DMS 273 treated with DMSO at 0.1 percent for 48 hours (cell line): ENCODE measurements around the gene IQCN.

ENCODE experiments used
- DNase-seq: peaks from one replicate; lab custom pipeline; 2025; lab: John Stamatoyannopoulos, UW

Gene IQCN, protein sequence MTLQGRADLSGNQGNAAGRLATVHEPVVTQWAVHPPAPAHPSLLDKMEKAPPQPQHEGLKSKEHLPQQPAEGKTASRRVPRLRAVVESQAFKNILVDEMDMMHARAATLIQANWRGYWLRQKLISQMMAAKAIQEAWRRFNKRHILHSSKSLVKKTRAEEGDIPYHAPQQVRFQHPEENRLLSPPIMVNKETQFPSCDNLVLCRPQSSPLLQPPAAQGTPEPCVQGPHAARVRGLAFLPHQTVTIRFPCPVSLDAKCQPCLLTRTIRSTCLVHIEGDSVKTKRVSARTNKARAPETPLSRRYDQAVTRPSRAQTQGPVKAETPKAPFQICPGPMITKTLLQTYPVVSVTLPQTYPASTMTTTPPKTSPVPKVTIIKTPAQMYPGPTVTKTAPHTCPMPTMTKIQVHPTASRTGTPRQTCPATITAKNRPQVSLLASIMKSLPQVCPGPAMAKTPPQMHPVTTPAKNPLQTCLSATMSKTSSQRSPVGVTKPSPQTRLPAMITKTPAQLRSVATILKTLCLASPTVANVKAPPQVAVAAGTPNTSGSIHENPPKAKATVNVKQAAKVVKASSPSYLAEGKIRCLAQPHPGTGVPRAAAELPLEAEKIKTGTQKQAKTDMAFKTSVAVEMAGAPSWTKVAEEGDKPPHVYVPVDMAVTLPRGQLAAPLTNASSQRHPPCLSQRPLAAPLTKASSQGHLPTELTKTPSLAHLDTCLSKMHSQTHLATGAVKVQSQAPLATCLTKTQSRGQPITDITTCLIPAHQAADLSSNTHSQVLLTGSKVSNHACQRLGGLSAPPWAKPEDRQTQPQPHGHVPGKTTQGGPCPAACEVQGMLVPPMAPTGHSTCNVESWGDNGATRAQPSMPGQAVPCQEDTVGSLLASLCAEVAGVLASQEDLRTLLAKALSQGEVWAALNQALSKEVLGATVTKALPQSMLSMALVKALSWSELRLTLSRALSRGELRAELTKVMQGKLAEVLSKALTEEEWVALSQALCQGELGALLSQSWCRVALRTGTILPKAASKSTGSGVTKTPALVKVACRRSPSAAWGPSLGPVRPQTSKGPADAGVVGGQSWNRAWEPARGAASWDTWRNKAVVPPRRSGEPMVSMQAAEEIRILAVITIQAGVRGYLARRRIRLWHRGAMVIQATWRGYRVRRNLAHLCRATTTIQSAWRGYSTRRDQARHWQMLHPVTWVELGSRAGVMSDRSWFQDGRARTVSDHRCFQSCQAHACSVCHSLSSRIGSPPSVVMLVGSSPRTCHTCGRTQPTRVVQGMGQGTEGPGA (N-terminal part only)

DNA sequence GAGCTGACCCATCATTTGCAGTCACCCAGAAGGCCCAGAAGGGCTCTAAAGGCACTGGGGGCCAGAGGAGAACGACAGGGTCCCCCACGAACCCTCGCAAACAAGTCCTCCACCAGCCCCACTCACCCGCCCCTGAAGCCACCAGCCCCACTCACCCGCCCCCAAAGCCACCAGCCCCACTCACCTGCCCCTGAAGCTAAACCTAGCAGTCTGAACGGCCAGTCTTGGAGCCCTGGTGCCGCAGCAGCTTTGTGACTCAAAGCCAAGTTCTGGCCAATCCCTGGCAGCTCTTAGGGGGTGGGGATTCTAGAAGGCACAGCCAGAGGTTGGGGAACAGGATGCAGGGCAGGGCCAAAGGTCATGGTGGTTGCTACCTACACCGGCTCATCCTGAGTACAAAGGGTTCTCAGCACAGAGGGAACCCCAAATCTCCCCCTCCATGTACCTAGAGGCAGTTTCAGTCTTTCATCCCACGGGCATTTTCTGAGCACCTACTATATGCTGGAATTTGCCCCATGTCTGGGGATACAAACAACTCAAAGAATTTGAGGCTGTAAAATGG, at the start of gene IQCN:
Gene IQCN, minus strand, starts transcription at position 234 of the 562 bp plus-strand sequence. CDS start 4,974 bp downstream, outside the sequence.
- DNase-seq = no peak

DNA sequence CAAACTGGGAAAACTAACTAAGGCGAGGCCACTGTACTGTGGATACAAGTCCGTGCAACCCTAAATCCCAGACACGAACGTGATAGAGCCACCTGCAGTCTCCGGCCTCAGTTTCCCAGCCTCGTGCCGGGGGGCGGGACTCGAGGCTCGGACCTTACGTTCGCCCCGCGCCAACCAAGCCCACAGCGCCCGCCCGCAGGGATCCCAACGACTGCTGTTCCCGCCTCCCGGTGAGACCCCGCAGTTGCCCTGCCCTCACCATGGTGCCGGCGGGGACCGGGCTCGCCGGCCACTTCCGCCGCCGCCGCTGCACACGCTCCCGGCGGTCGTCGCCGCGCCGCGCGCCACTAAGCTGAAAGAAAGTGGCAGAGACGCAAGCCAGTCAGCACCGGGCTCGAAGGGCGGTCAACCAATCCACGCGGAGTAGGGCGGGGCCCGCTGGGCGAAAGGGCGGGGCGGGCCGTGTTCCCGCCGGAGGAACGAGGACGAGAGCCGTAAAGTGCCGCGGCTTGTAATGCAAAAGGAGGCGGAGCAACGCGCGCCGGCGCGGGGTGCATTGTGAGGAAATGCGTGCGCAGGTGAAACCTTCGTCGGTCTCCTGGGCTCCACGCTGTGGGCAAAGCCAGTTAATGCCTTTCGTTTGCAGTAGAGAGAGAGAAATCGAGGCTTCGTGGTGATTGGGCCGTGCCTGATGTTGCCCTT, 48.7 kb upstream of the IQCN start, which contains the start of gene LSM4:
Gene LSM4, minus strand, starts transcription at position 318 of the 702 bp plus-strand sequence. Its CDS starts 56 bp downstream, at position 262.
- peak; percentile 95 for DNase-seq

DNA sequence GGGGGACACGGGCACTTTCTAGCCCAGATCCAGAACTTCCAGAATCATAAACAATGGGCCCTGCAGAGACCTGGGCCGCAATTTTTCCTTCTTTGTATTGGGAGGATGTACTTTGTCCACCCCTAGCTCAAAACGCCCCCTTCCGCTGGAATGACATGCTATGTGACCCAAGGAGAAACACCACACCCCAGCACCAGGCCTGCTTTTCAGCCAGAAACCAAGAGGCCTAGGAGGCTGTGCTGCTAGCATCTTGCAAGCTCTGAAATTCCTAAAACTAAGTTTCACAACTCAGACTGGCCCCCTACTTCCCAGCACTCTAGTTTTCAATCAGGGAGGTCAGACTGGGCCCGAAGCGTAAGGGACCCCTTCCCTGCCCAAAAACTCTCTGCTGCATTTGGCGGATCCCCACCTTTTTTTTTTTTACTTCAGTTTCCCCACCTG, 48.1 kb upstream of the IQCN start:
- peak; percentile 13 for DNase-seq

DNA sequence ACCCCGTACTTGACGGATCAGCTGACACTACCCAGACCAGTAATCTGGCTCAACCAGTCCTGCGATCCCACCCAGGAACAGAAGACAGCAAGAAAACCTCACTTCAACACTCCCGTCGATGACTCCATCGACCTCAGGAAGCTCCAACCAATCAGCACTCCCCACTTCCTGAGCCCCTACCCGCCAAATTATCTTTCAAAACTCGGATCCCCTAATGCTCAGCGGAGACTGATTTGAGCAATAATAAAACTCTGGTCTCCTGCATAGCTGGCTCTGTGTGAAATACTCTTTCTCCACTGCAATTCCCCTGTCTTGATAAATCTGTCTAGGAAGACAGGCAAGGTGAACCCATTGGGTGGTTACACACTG, 47.5 kb upstream of the IQCN start:
- no peak for DNase-seq

DNA sequence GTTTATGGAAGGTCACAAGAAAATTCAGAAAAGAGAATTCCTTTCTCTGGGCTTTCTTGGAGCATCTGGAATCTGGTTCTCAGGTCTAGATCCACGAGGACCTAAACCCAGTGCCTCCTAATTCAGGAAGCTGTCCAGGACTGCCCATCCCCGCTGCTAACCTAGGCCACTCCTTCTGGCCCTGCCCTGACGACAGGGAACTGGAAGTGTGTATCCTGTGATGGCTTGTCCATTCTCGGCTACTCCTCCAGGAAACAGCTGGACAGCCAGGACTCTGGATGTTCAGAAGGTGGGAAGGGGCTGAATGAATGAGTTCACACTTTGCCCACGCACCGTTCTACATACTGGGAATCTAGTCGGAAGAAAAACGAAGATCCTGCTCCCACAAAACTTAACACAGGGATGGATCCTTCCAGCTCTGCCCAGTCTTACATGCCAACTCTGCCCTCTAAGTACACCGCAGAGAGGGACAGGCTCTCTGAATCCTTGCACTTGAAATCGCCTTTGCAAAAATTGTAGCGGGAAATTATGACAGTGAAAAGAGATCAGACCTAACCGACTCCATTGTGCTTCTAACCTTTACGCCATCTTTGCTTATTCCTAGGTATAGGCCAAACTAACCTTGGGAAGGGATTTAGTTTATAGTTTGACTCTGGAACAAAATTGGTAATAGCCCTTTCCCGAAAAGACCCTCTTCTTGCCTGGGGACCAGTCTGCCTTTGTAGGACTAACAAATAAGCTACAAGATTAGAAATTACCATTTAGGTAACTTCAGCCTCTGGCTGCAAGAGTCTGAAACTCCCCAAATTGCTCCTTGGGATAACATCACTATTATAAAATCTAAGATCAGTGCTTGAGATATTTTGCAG, 46.8 kb upstream of the IQCN start:
- no peak for DNase-seq

DNA sequence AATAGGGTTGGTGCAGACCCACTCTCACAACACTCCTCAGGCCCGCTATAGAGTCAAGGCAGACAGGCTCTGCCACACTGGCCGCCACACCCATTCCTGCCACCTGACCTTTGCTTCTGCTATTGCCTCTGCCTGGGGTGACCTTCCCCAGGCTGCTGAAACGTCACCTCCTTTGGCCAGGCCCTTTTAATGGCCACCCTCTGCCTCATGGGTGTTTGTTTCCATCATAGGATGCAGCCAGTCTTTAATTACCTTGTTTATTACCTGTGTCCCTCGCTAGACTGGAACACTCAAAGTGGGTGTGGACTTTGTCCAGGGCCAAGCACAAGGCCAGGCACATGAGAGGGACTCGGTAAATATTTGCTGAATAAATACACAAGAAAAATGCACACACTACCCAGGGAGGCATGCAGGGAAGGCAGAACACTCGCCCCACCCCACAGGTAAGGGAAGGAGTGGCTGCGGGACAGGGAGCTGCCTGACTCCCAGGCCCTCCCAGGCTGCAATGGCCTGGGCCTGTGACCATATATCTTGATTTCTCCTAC, 45.4 kb upstream of the IQCN start:
- no peak for DNase-seq

DNA sequence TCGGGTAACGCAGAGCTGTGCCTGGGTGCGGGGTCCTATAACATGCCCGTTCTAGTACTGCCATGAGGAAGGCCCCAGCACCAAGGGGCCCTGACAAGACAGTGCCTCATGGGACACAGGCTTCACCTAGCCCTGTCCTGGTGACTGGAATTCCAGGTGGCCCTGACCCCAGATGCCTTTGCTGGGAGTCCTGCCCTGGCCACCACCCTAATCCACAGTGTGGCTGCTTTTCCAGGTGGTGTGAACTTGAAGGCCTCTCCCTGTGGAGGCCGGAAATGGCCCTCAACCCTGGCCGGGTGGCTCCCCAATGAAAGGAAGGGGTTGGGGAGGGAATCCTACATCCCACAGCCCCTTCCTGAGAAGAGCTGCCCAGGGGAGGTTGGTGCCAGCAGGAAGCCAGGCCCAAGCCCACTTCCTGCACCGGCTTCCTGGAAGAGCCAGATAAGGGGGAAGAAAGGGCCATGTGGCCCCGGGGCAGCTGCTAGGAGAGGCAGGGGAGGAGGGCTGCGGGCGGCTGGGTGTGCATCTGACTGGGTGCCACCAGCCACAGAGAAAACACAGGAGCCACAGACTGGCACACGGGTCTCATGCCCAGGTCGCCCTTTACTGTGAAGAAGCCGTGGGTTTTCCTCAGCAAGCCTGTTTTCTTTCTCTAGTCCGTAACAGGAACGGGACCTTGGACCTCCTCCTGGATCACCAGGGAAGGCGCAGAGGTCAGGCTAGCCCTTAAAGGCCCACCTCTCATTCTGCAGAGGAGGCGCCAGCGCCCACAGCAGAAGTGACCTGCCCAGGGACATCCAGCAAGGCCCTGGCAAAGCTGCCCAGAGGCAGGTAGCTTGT, 43.9 kb upstream of the IQCN start:
- no peak for DNase-seq

DNA sequence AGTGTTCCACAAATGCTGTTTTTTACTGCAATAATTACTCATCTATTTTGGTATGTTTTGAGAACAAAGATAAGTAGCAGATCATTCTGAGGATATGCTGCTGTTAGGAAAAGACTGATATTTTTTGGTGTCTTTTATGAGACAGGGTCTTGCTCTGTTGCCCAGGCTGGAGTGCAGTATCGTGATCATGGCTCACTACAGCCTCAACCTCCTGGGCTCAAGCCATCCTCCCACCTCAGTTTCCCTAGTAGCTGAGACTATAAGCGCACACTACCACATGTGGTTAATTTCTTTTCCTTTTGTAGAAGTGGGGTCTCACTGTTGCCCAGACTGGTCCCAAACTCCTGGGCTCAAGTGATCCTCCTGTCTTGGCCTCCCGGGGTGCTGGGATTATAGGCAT, 39.1 kb upstream of the IQCN start:
- no peak for DNase-seq

DNA sequence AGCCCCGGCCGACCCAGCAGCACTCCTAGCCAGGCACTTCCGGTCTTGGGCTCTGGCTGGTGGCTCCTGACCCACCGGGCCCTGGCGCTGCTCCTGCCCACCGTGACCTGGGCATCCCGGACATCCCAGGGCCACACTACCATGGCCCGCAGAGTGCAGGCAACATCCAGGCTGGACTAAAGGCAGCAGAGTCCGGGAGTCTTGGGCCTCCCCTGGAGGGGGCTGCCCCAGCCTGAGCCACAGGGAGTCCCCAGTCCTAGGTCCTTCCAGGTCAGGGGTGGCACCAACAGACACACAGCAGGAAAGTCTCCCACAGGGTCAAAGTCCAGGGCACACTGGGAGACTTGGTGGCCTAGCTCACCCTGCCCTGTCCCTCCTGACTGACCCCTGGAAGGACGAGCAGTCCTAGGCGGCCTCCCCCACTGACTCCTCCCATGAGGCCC, 37.9 kb upstream of the IQCN start:
- DNase-seq = no peak

DNA sequence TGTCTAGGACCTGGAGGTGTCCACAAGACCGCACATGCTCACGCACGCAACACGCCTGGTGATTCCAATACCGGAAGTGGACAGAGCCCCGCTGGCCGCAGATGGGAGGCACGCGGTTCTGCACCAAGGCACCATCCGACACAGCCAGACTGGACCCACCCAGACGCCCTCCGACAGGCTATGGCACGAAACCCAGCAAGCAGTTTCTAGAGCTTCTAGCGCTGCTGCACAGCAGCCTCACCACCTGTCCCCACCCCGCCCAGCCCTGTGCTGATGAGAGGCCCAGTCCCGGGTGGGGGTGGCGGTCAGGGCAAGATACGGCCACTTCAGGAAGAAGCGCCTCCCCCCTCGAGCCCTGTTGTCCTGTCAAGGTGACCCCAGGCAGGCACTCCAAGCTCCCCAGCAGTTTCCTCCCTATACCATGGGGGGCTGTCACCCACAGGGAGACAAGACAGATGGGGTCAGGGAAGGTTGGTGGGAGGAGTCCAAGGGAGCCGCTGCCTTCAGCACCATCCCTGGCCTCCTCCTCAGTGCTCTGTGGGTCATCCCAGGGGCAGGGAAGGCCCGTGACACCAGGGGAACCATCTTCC, 37.3 kb upstream of the IQCN start:
- no peak for DNase-seq

DNA sequence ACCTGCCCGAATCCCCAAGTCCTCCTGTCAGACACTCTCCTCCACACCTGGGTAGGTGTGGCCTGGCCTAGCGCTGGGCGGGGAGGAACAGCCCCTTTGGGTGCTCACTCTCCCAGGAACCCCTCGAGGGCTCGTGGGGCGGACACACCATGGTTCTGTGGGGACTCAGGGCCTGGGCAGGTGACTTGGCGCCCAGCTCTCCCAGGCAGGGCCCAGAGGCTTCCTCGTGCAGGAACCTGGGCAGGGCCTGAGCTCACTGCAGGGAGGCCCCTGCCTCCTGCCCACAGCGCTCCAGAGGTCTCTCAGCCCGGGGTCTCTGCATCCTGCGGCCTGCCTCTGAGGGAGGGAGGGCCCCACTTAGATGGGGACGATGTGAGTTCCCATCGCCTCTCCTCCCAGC, 36.7 kb upstream of the IQCN start:
- no peak for DNase-seq

DNA sequence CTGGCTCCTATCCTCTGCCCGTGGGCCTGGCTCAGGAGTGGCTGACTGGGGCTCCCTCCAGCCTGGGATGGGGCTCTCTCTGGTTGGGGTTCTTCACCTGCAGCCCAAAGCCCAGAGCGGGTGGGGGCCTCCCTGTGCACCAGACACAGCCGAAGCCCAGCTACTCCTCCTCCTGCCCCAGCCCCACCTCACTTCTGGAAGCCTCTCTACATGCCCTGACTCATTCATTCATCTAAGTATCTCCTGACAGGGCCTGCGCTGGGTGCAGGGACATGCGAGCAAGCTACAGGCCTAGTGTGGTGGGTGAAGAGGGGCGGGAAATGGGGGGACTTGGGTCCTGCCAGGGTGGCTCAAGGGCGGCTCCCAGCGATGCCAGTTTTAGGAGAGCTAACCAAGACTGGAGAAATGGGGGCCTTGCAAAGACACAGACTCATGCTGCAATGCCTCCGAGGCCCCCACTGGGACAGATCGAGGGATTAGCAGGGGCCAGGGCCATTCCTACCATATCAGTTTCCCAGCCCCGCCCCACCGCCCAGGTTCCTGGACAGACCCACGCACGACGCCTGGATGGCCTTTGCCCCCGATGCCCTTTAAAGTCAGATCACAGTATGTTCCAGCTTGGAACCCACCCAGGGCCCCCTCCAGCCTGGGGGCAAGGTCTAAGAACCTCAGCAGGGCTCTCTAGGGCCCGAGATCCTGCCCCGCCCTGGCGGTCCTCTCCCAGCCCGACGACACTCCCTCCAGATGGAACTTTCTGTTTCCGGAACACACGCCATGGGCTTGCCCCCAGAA, 36.1 kb upstream of the IQCN start:
- no peak for DNase-seq

DNA sequence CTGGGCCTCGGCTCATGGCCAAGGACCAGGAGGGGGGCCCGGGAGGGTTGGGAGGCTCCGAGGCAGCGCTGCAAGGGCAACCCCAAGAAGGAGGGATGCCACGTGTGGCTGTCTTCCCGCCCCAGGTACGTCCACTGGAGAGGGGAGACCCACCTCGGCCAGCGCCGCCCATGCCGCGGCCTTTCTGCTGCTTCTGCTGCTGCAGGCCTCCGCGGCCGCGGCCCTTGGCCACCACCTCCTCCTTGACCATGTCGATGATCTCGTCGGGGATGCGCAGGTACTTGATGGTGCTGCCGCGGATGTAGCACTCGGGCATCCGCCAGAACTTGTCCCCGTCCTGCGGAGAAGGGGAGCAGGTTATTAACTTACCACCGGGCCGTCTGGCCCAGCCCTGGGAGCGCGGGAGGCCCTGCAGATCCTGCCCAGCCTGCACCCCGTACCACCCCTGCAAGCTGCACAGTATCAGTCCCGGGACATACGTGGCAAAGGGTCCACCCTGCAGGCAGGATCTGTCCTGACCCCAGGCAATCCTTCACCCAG, 35.3 kb upstream of the IQCN start:
- no peak for DNase-seq

DNA sequence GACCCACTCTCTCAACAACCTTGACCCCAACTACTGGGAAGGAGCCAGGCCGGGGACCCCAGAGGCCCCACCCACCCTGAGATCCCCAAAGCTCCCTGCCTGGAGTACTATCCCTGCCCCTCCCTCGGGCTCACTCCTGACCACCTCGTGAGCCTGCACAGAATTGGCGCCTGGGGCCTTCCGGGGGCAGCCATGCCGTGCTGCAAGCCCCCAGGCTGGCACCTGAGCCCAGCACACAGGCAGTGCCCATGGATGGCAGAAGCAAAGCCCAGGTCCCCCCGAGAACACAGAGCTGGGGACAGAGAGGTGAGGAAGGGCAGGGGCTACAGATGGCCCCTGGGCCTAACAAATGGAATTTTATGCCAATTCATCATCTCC, 34.7 kb upstream of the IQCN start:
- no peak for DNase-seq

DNA sequence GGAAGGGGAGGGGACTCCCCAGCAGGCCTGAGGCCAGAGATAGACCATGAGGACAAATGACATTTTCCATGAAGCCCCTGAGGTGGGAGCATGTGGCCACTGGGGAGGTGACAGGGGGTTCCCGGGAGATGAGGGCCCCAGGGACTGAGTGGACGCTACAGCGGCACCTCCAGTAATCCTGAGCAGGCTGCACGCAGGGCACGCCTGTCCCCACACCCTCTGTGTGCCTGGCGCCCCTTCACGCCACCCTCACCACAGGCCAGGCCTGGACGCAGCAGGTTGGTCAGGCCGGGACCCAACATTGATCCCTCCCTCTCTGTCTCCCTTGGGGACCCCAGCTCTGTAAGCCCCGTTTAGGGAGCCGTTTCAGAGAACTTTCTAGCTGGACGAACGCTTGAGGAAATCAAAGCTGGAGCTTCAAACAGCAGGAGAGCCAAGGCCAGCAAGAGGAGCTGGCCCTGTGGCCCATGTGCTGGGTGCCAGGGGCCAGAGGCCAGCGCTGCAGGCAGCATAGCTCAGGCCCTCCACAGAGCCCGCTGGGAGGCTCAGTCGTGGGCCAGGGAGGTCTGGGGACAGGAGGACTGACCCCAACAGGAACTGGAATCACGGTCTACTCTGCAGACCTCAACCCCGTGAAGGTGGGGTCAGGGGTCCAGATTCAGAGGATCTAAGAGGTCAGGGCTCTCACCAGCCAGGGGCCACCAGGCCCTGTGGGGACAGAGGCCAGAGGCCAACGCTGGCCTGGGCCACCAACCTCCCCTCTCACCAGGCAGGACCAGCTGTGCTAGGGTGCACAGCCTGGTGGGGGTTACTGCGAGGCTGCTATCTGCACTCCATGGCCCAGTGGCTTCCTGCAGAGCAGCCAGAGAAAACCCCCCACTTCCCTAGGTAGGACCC, 34.0 kb upstream of the IQCN start:
- no peak for DNase-seq

DNA sequence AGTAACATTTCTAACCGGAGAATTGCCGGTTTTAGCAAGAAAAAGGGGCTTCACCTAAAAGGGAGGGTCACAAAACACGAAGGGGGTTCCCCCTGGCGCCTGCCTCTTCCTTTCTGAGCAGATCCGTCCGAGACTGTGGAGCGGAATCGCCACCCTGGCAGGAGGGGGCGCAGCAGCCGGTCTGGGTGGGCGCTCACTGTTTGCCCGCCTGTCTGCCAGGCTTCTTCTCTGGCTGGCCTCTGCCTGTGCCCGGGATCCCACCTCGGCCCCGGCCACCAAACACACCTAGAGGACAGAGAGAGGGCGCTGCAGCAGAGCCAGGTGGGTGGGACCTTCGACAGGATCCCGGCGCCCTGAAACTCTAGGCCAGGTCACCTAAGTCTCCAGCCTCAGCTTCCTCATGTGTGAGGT, 33.0 kb upstream of the IQCN start:
- no peak for DNase-seq
